ENCODE data around the gene MORC1. TPM values are rescaled to one million over a fixed set of nuclear protein-coding genes. Genes with fewer than 3 reads are reported as not detected.
A peak's percentile ranks its signal among the peaks of the same experiment; 100 is the strongest.

MORC1 gene
- total RNA-seq, 2 experiments from 2014 or later = not detected

DNA sequence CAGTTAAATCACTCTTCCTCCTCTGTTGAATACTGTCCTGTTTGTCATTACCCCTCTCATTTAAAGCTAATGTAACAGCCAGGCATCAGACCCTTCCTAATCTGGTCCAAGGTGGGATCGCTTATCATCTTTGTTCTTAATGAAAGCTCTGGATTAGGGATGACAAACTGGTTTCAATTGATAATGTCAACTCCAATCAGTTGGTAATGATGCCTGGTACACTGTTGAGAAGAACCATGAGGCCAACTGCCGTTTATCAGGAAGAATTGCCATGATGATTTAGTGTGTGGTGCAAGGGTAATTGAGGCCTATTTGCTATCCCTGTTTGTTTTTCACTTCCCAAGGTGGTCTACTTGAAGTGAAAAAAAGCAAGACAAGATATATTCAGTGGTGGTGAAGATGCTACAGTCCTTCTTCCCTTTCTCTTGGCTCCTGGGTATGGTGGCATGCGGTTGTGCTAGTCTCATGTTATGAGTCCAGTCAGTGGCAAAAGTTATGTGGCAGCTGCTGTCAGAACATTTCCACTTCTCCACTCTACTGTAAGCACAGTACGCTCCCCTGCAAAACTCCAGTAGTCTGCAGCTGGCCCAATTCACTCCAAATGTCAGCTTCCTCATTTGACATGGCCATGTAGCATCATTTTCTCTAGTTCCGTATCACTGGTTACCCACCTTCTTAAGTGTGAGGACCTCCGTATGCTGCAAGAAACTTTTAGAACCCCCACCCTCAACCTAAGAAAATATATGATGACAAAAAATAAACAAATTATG lies 72.5 kb downstream of the MORC1 start:
- POLR2A ChIA-PET = no interaction called here
- no peak overlapping the region for H3K4me3 Mint-ChIP-seq
- no peaks in the 10 kb centered on the region for H3K4me1 Mint-ChIP-seq
- no peaks in the 10 kb centered on the region for H3K27me3 Mint-ChIP-seq
- H3K36me3 Mint-ChIP-seq (ENCODE audit: low read depth) = no peaks in the 10 kb centered on the region
- CTCF ChIA-PET = no interaction called here
- no peak for DNase-seq
- no peaks in the 10 kb centered on the region for H3K9me3 Mint-ChIP-seq
- no peak overlapping the region for H3K27ac Mint-ChIP-seq

DNA sequence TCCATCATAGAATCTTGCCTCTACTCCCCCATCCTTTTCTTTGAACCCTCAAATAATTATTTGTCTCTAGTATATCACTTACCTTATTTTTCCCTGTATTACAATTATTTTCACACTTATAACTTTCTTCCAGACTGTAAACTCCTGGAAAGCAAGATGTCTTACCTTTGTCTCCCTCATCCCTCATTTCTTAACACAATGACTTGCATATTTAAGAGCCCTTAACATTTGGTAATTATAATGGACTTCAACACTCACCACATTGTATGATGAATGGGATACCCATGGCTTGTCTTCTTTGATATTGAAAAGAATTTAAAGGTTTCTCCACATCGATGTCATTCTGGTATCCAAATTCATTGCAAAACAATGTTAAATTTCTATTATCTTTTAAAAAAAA lies 82.9 kb downstream of the MORC1 start:
- Mint-ChIP-seq H3K4me3 (no peak overlapping the region), H3K4me1 (no peaks in the 10 kb centered on the region), H3K36me3 (ENCODE audit: low read depth) (no peaks in the 10 kb centered on the region), H3K9me3 (no peaks in the 10 kb centered on the region), H3K27ac (no peak overlapping the region), H3K27me3 (peaks cover 4% of the 10 kb centered on the region)
- ChIA-PET CTCF (interaction anchor here (1.0 kb wide), 1 partner anchor 48 kb away, joined by 4 read pairs; no protein-coding TSS in a partner anchor), POLR2A (no interaction called here)
- DNase-seq = no peak

DNA sequence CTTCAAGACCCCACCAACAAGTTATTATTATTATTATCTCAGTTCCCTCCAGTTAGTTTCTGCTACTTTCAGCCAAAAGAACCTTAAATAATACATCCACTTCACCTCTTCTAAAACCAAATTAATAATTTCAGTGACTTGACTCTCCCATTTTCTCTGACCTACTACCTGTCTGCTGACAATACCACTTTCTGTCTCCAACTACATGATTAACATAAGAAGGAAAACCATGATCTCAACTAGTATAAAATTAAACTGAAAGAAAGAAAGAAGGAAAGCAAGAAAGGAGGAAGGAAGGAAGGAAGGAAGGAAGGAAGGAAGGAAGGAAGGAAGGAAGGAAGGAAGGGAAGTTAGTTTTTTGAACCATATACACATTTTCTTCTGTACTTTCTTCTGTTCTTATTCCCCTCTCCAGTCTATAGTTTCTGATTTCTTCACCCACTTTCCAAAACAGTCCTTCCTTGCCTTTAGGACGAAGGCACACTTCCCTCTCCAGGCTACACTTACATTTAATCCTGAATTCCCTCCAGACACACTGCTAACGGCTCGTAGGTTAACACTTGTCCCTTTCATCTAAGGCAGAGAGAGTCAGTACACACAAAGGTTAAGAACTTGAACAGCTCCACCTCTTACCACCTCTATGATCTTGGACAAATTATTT lies 84.8 kb downstream of the MORC1 start:
- Mint-ChIP-seq H3K27ac (no peak overlapping the region), H3K4me3 (no peak overlapping the region), H3K4me1 (no peaks in the 10 kb centered on the region), H3K36me3 (ENCODE audit: low read depth) (no peaks in the 10 kb centered on the region), H3K27me3 (peaks cover 3% of the 10 kb centered on the region), H3K9me3 (no peaks in the 10 kb centered on the region)
- ChIA-PET CTCF (interaction anchor here (1.1 to 1.4 kb wide), 2 partner anchors 9 to 10 kb away, joined by 4 to 8 read pairs; no protein-coding TSS in a partner anchor), POLR2A (no interaction called here)
- DNase-seq = no peak

DNA sequence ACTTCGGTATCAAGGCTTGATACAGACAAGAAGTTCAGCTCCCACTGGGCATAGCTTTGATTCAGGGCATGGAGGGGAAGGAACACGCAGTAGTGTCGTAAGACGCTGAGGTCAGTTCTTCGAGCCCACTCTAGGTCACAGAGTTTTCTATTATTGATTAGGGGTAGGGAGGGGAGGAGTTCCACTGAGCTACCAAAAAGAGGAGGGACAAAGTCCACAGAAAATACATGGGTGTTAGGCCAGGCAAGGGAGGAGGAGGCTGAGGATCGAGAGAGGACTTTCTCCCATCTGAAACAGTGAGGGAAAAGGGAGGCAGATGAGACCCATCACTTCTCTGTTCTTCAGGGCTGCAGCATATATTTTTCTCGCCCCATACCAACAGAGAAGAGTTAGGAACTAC lies 89.2 kb downstream of the MORC1 start:
- H3K27ac Mint-ChIP-seq = no peak overlapping the region
- no peaks in the 10 kb centered on the region for H3K9me3 Mint-ChIP-seq
- H3K36me3 Mint-ChIP-seq (ENCODE audit: low read depth) = no peaks in the 10 kb centered on the region
- ChIA-PET POLR2A (no interaction called here), CTCF (no interaction called here)
- H3K4me1 Mint-ChIP-seq = no peaks in the 10 kb centered on the region
- H3K4me3 Mint-ChIP-seq = no peak overlapping the region
- DNase-seq = no peak
- peaks cover 3% of the 10 kb centered on the region for H3K27me3 Mint-ChIP-seq

DNA sequence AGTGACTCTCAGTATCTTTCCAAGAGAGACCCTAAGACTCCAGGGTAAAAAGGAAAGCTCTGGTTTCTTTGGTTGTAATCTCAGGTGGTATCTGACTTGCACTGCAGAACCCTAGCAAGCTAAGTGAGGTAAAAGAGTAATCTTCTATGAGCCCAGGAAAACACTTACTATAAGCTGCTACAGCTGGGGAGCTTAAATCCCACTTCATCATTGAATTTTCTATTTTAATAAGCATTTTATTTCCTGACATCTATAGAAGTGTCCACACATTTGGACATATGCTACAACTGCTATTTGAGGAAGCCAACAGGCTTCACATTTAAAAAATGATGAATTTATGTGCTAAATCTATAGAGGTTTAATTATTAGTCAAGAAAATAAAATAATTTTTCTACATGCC lies 91.1 kb downstream of the MORC1 start:
- Mint-ChIP-seq H3K27me3 (no peaks in the 10 kb centered on the region), H3K27ac (no peak overlapping the region), H3K9me3 (no peaks in the 10 kb centered on the region), H3K4me3 (no peak overlapping the region), H3K36me3 (ENCODE audit: low read depth) (no peaks in the 10 kb centered on the region), H3K4me1 (no peaks in the 10 kb centered on the region)
- POLR2A ChIA-PET = no interaction called here
- CTCF ChIA-PET = interaction anchor here (0.9 to 5.8 kb wide), 3 partner anchors 10 to 53 kb away, joined by 4 to 94 read pairs (median 4); no protein-coding TSS in a partner anchor
- DNase-seq = no peak

DNA sequence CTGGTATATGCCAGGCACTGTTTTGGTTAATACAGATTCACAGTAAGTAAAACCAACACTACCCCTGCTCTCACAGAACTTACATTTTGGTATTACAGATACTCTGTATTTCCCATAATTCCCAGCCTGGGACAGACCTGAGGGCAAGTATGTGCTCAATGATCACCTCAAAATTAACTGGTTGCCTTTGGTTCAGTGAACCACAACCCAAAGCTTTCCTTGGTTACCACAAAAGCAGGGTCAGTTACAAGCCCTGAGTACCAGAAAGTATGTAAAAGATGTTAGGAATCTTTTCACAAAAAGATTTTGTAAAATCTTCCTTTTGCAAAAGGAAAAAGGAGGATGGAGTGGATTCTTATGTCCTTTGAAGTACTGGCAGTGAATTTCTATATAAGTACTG lies 92.0 kb downstream of the MORC1 start:
- CTCF ChIA-PET = interaction anchor here (0.5 to 5.8 kb wide), 5 partner anchors 9 to 285 kb away, joined by 3 to 94 read pairs (median 6); no protein-coding TSS in a partner anchor
- DNase-seq = no peak
- H3K4me1 Mint-ChIP-seq = no peaks in the 10 kb centered on the region
- no peaks in the 10 kb centered on the region for H3K27me3 Mint-ChIP-seq
- no peaks in the 10 kb centered on the region for H3K36me3 Mint-ChIP-seq (ENCODE audit: low read depth)
- H3K4me3 Mint-ChIP-seq = no peak overlapping the region
- no peaks in the 10 kb centered on the region for H3K9me3 Mint-ChIP-seq
- H3K27ac Mint-ChIP-seq = no peak overlapping the region
- POLR2A ChIA-PET = no interaction called here

DNA sequence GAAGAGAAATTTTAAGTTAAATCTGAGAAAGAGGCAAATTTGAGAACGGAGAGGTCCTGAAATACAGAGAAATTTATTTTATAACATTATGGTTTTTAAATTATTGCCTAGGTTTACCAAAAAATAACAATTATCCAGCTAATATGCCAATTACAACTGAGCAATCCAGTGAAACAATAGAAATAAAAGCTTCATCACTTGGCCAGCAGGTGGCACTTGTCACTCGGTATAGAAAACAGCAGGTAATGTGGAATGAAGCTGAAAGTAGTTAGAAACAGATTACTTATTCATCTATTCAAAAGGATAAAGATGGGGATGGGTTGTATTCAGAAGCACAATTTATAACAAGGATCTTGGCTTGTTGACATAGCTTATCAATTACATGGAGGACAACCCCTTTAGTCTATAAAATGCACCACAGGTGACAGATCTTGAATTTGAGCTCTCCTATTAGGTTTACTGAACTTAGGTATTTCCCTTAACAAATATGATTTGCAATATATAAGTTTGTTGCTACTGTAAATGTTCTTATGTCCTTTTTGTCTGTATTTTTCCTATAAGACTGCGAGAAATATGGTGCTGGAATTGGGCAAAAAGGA lies 94.2 kb downstream of the MORC1 start:
- Mint-ChIP-seq H3K27me3 (peaks cover 5% of the 10 kb centered on the region), H3K27ac (no peak overlapping the region), H3K36me3 (ENCODE audit: low read depth) (no peaks in the 10 kb centered on the region), H3K4me3 (no peak overlapping the region), H3K4me1 (no peaks in the 10 kb centered on the region), H3K9me3 (no peaks in the 10 kb centered on the region)
- ChIA-PET POLR2A (no interaction called here), CTCF (interaction anchor here (0.5 to 5.8 kb wide), 33 partner anchors 8 to 1291 kb away, joined by 3 to 94 read pairs (median 4); no protein-coding TSS in a partner anchor)
- peak; percentile 40 for DNase-seq

DNA sequence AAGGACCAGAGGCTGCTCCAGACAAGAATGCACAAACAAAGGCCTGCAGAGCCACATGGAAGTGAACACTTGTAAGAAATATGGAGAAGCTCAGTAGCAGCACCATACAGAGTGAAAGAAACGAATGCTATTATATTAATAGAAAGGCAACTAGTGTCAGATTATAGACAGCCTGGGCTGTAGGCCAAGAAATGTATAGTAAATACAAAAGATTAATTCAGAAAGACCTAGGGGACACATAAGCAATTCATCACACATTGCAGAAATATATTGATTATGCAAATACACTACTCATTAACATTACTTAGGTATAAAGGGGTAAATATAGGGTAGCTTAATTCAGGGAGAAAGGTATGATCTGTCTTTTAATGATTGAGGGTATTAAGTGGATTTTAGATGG lies 94.8 kb downstream of the MORC1 start:
- Mint-ChIP-seq H3K36me3 (ENCODE audit: low read depth) (no peaks in the 10 kb centered on the region), H3K9me3 (no peaks in the 10 kb centered on the region), H3K27ac (no peak overlapping the region), H3K27me3 (peaks cover 6% of the 10 kb centered on the region), H3K4me1 (no peaks in the 10 kb centered on the region), H3K4me3 (no peak overlapping the region)
- POLR2A ChIA-PET = no interaction called here
- CTCF ChIA-PET = interaction anchor here (0.8 to 5.8 kb wide), 25 partner anchors 8 to 1291 kb away, joined by 3 to 94 read pairs (median 5); no protein-coding TSS in a partner anchor
- no peak for DNase-seq

DNA sequence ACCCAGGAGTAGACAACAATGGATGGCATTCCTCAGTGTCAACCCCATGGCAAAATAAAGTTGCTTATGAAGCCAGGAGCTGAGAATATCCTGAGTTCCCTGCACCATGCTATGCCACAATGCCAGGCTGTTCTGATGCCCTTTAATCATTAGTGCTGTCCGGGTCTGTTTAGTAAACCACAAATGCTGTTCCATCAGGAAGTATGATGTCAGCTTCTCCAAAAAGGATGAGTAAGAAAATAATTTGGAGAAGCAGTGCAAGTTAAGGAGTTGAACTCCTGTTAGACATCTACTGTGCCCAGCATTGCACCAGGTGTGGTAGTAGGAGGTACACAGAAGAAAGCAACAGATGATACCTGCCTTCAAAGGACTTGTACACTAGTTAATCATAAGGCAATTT lies 96.4 kb downstream of the MORC1 start:
- no peak for DNase-seq
- H3K9me3 Mint-ChIP-seq = no peaks in the 10 kb centered on the region
- no peaks in the 10 kb centered on the region for H3K4me1 Mint-ChIP-seq
- H3K4me3 Mint-ChIP-seq = no peak overlapping the region
- no peaks in the 10 kb centered on the region for H3K36me3 Mint-ChIP-seq (ENCODE audit: low read depth)
- no peak overlapping the region for H3K27ac Mint-ChIP-seq
- peaks cover 10% of the 10 kb centered on the region for H3K27me3 Mint-ChIP-seq
- CTCF ChIA-PET = interaction anchor here (5.8 kb wide), 1 partner anchor 59 kb away, joined by 94 read pairs; no protein-coding TSS in a partner anchor
- POLR2A ChIA-PET = no interaction called here

DNA sequence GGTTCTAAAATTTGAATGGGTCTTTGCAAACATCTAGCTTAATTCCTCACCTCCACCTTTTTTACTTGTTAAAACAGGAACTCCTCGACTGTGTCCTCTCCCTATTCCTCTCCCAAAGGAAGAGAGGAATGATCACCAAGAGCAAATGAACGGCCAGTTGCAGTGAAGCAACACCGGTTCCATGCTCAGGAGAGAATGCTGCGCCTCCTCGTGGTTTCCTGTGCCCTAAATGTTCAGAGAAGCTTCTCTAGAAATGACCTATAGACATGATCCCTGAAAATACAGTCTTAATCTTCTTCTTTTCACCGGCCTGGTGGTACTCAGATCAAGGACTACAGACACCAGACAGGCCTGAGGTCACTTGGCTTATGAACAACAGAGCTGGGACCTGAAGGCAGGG lies 99.1 kb downstream of the MORC1 start:
- no peak for DNase-seq
- H3K36me3 Mint-ChIP-seq (ENCODE audit: low read depth) = no peaks in the 10 kb centered on the region
- no peak overlapping the region for H3K4me3 Mint-ChIP-seq
- H3K27me3 Mint-ChIP-seq = peaks cover 15% of the 10 kb centered on the region
- H3K9me3 Mint-ChIP-seq = no peaks in the 10 kb centered on the region
- CTCF ChIA-PET = interaction anchor here (0.6 to 1.4 kb wide), 3 partner anchors 29 to 104 kb away, joined by 3 to 5 read pairs (median 3); no protein-coding TSS in a partner anchor
- no peak overlapping the region for H3K27ac Mint-ChIP-seq
- no peaks in the 10 kb centered on the region for H3K4me1 Mint-ChIP-seq
- POLR2A ChIA-PET = no interaction called here

DNA sequence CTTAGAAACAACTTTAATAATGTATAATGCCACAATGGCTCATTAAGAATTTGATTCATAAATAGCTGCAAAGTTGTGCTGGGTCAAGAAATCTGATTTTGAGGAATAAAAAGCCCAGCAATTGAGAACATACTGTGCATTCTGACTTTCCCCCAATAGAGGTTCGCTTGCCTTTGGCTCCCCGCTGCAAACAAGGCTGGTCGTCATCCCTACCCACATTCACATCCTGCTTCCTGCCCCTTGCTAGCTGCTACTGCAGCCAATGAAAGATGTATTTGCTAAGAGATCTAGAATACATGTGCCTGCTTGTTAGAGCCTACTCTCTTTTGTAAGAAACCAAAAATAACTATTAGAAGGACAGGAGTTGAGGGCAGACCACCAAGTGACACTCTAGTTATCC lies 112.5 kb downstream of the MORC1 start:
- no peak for DNase-seq
- Mint-ChIP-seq H3K36me3 (ENCODE audit: low read depth) (no peaks in the 10 kb centered on the region), H3K27ac (no peak overlapping the region), H3K4me3 (no peak overlapping the region), H3K4me1 (no peaks in the 10 kb centered on the region), H3K9me3 (no peaks in the 10 kb centered on the region), H3K27me3 (peaks cover 9% of the 10 kb centered on the region)
- ChIA-PET POLR2A (no interaction called here), CTCF (interaction anchor here (1.7 kb wide), 1 partner anchor 18 kb away, joined by 6 read pairs; no protein-coding TSS in a partner anchor)

DNA sequence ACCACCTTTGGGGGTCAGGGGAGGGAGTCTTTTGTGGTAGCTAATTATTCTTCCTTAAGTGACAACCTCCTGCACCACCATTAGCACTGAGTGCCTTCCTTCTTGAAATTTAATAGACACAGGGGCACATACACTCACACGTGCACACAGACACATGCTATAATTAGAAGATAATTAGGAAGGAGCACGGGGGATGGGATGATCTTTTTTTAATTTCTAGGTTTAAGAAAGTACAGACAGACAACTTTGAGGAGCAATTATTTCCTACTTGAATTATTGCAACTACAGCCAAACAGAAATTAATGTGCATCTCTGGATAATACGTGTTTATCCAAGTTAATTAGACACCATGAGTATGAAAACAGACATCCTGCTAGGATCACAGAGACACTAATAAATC lies 119.5 kb downstream of the MORC1 start:
- Mint-ChIP-seq H3K27me3 (peaks cover 4% of the 10 kb centered on the region), H3K36me3 (ENCODE audit: low read depth) (no peaks in the 10 kb centered on the region), H3K27ac (no peak overlapping the region), H3K9me3 (no peaks in the 10 kb centered on the region), H3K4me3 (no peak overlapping the region), H3K4me1 (no peaks in the 10 kb centered on the region)
- CTCF ChIA-PET = no interaction called here
- POLR2A ChIA-PET = no interaction called here
- no peak for DNase-seq

DNA sequence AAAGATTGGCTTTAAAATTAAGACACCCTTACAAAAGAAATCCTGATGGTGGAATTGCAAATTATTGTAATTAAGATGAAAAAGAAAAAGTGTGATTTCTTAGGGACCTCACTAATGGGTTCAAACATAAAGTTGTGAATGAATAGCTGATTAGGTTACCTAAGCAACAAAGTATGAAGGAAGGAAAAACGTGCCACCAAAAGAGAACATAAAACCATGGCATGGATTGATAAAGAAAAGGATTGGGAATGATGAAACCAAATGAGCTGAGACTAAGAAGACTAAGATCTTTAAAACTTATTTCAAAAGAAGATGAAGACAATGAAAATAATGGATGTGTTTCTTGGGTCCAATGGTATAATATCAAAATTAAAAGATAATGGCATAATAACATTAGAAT lies 132.1 kb downstream of the MORC1 start:
- DNase-seq = no peak
- H3K4me1 Mint-ChIP-seq = no peaks in the 10 kb centered on the region
- H3K9me3 Mint-ChIP-seq = no peaks in the 10 kb centered on the region
- H3K27me3 Mint-ChIP-seq = peaks cover 35% of the 10 kb centered on the region
- ChIA-PET CTCF (no interaction called here), POLR2A (no interaction called here)
- H3K27ac Mint-ChIP-seq = no peak overlapping the region
- no peak overlapping the region for H3K4me3 Mint-ChIP-seq
- H3K36me3 Mint-ChIP-seq (ENCODE audit: low read depth) = no peaks in the 10 kb centered on the region

Measured in activated CD4-positive, alpha-beta memory T cell treated with anti-CD3 and anti-CD28 coated beads, Interleukin-2, amount 10 ng/mL, durations not matched to agents 7 days and 5 days (primary cell).